ENCODE measurements around the gene SPCS3.

Gene SPCS3

DNA sequence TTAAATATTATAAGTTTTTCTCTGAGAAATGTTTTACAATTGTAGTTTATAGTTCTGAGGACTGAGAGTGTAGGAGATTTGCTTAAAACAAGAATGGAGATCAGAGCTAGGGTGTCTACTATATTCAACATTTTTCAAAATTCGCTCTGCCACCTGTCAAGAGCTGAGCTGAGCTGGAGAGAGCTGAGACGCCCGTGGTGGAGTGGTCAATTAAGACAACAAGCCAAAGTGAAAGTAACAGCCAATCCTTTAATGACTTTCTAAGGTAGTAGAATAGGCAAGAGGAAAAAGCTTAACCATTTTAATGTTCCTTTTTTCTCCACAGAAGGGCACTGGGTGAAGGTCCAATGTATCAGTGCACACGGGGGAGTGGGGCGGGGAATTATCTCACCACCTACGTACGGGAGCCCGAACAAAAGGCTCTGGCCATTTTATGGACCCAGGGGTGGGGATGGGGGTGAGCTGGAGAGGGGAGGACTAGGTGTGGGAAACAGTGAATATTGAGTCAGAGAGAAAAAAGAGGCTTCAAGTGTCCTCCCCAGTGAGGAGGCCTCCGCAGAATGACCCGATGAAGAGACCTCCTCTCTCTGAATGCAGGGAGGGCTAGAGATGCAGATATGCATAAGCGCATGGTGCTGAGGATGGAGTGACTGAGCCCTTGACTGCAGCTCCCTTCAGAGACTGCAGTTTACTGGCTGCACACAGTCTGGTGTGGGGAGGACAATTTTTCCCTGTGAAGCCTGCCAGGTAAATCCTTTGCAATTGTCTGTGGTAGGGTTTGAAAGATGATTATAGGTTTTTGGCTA is 60.8 kb downstream of the SPCS3 start:
- TF ChIP-seq, protein P1, sequence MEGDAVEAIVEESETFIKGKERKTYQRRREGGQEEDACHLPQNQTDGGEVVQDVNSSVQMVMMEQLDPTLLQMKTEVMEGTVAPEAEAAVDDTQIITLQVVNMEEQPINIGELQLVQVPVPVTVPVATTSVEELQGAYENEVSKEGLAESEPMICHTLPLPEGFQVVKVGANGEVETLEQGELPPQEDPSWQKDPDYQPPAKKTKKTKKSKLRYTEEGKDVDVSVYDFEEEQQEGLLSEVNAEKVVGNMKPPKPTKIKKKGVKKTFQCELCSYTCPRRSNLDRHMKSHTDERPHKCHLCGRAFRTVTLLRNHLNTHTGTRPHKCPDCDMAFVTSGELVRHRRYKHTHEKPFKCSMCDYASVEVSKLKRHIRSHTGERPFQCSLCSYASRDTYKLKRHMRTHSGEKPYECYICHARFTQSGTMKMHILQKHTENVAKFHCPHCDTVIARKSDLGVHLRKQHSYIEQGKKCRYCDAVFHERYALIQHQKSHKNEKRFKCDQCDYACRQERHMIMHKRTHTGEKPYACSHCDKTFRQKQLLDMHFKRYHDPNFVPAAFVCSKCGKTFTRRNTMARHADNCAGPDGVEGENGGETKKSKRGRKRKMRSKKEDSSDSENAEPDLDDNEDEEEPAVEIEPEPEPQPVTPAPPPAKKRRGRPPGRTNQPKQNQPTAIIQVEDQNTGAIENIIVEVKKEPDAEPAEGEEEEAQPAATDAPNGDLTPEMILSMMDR (IDR thresholded peaks at IDR 0.05; ENCODE audit: low read length, missing control alignments) = no peak
- no peak for DNase-seq (ENCODE audit: low read depth)
- H3K4me3 ChIP-seq (replicated peaks; ENCODE audit: low read depth, low read length) = no peak overlapping the region
